ENCODE results near the gene STRN4.

GRCh38 chr19:46725859-46726393 lies 20.3 kb downstream of the STRN4 start:
- TF ChIP-seq POLR2A (IDR thresholded peaks at IDR 0.05) = no peak
- TF ChIP-seq CTCF (IDR thresholded peaks at IDR 0.05) = no peak
- TF ChIP-seq EP300 (IDR thresholded peaks at IDR 0.05) = no peak

Data from tibial nerve (tissue), 4 donors.